K562 (cell line): ENCODE data around the gene MICU2.

Experiments used
- ATF2 ChIP-seq: sonication (generic); formaldehyde crosslinking; IDR thresholded peaks from 2 replicates; pipeline ENCODE4 v1.8.1; 2022; ENCODE audit warnings: missing genetic modification reagents
- CTCF ChIP-seq, 3 experiments: IDR thresholded peaks in 2 of 3; conservative IDR thresholded peaks in 1 of 3; 2 replicates each; pipeline ENCODE4 v1.5.1; 2011 to 2012; ENCODE audit warnings: low read length in 3 of 3, mild to moderate bottlenecking in 3 of 3, control low read depth in 2 of 3, improper control_type of control experiment in 1 of 3, inconsistent platforms in 1 of 3, low read depth in 1 of 3, mixed read lengths in 1 of 3, moderate library complexity in 1 of 3; ENCODE audit not compliant: insufficient read depth in 2 of 3
- JUNB ChIP-seq: fragments of 450-650 bp; formaldehyde crosslinking; conservative IDR thresholded peaks from 2 replicates; pipeline ENCODE4 v1.4.0; 2020; ENCODE audit warnings: mild to moderate bottlenecking
- POLR2A ChIP-seq: fragments of 450-650 bp; conservative IDR thresholded peaks from 2 replicates; pipeline ENCODE4 v1.6.1; 2016
- U2AF1 ChIP-seq: fragments of 200-400 bp; formaldehyde crosslinking; optimal IDR thresholded peaks from 2 replicates; pipeline ENCODE3; 2017; ENCODE audit warnings: mild to moderate bottlenecking, low read depth, low read length, moderate library complexity
- ZNF239 ChIP-seq: fragments of 250-450 bp; sonication (Bioruptor Pico); IDR thresholded peaks from 2 replicates; pipeline ENCODE4 v1.4.0; 2020; ENCODE audit warnings: mild to moderate bottlenecking
- ZNF274 ChIP-seq: IDR thresholded peaks from 2 replicates; pipeline ENCODE4 v1.6.1; 2011; ENCODE audit warnings: low read depth, mild to moderate bottlenecking, low read length, moderate library complexity, borderline replicate concordance
- ZSCAN32 ChIP-seq: fragments of 450-650 bp; formaldehyde crosslinking; IDR thresholded peaks from 2 replicates; pipeline ENCODE4 v1.4.0; 2020; ENCODE audit warnings: mild to moderate bottlenecking, moderate library complexity

GRCh38 chr13:21511849-21512248, 92.1 kb downstream of the MICU2 start:
- TF ChIP-seq CTCF (IDR thresholded peaks at IDR 0.05 in 2 of 3, conservative IDR thresholded peaks at IDR 0.05 in 1 of 3; ENCODE audit: insufficient read depth in 2 of 3, low read depth in 1 of 3, low read length in 3 of 3) = no peak
- TF ChIP-seq ZNF274 = no peak
- TF ChIP-seq JUNB (CRISPR knock-in tag) = no peak
- no peak for TF ChIP-seq U2AF1
- TF ChIP-seq ZNF239 (CRISPR knock-in tag) = no peak
- no peak for TF ChIP-seq ATF2
- TF ChIP-seq ZSCAN32 (CRISPR knock-in tag) = no peak
- TF ChIP-seq POLR2A = no peak
